Left lung (tissue), 10 donors: ENCODE measurements around the gene HNRNPAB. TPM values are rescaled to one million over a fixed set of nuclear protein-coding genes. Genes with fewer than 3 reads are reported as not detected.

Source experiments
- ATAC-seq: fragments of 200-7000 bp; cut with Tn5 transposase; one replicate; pipeline ENCODE4 v1.9.1; 2020; ENCODE audit warnings: moderate library complexity
- DNase-seq, 4 donors: peaks; one replicate each; pipeline ENCODE4 v3.0.0-alpha.2; 2013 to 2020
- H3K27ac ChIP-seq, 2 donors: fragments of 200-600 bp; sonication (generic) in 1 of 2; one replicate each; pipeline versions ENCODE4 v1.5.0 to v1.8.0; 2020 to 2021
- H3K27me3 ChIP-seq, 2 donors: fragments of 200-600 bp; sonication (generic) in 1 of 2; one replicate each; pipeline versions ENCODE4 v1.5.0 to v1.8.0; 2020 to 2021
- H3K36me3 ChIP-seq, 2 donors: fragments of 200-600 bp; sonication (generic) in 1 of 2; one replicate each; pipeline versions ENCODE4 v1.5.0 to v1.8.0; 2020 to 2021
- H3K4me1 ChIP-seq, 2 donors: fragments of 200-600 bp; one replicate each; pipeline ENCODE4 v1.8.0; 2021
- H3K4me3 ChIP-seq, 2 donors: fragments of 200-600 bp; sonication (generic) in 1 of 2; one replicate each; pipeline versions ENCODE4 v1.5.0 to v1.8.0; 2020 to 2021; ENCODE audit warnings: mild to moderate bottlenecking in 1 of 2
- H3K9me3 ChIP-seq, 2 donors: fragments of 200-600 bp; sonication (generic) in 1 of 2; one replicate each; pipeline versions ENCODE4 v1.5.0 to v1.8.0; 2020 to 2021
- intact Hi-C, 2 donors: fragments of 100-400 bp; cut with DNase I; formaldehyde crosslinking; loops; one replicate each; pipeline versions ENCODE4 v1.11.2 to v1.14.2; 2022
- polyA plus RNA-seq, 6 donors: library from polyadenylated mRNA; unstranded; fragments of 120-200 nt; gene quantifications; one replicate each; pipeline ENCODE4 v1.2.1, GENCODE V29; 2013; ENCODE audit not compliant: insufficient read length in 6 of 6
- total RNA-seq, 2 donors: library from RNA; stranded (reverse); fragmentation: NEBNext Ultra II Directional; extraction: Animal tissue kit (Norgen Biotek cat#: 25700); gene quantifications; one replicate each; pipeline ENCODE4 v1.2.1, GENCODE V29; 2021
- TF ChIP-seq, protein P1 (sequence below), 2 donors: fragments of 200-600 bp; sonication (generic) in 1 of 2; IDR thresholded peaks; one replicate each; pipeline versions ENCODE4 v1.5.0 to v1.8.0; 2021; ENCODE audit warnings: antibody characterized with exemption in 2 of 2
- donor health status: DM: no; HTN: yes; CAD: no.
- donor health status: DM: no; HTN: no; CAD: no.

HNRNPAB gene
- total and polyA plus RNA-seq, 8 donors, result 113 to 178 (median 127) TPM

DNA sequence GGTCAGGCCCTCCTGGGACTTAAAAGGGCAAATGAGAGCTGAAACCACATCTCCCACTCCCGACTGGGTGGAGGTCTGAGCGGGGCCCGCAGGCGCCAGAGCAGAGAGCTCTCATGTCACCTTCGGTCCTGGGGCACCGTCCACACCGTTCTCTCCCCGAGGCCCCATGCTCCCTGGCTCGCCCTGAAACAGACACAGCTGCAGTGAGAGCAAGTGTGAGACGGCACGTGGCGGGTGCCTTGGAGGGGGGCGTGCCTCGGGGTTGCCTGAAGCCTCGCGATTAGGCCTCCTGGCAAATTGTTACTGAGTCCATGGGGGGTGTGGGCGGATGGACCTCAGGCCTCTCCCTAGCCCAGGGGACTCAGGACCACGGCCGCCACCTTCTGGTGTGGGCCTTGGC is 52.4 kb downstream of the HNRNPAB start:
- H3K27ac ChIP-seq, result no peak overlapping the region
- no peaks in the 10 kb centered on the region for H3K9me3 ChIP-seq
- H3K4me1 ChIP-seq, result no peaks in the 10 kb centered on the region
- H3K36me3 ChIP-seq, result no peaks in the 10 kb centered on the region
- no peak for ATAC-seq
- intact Hi-C loops, result no loop called here
- DNase-seq, result no peak
- no peak overlapping the region for H3K4me3 ChIP-seq
- no peaks in the 10 kb centered on the region for H3K27me3 ChIP-seq
- TF ChIP-seq, protein P1, sequence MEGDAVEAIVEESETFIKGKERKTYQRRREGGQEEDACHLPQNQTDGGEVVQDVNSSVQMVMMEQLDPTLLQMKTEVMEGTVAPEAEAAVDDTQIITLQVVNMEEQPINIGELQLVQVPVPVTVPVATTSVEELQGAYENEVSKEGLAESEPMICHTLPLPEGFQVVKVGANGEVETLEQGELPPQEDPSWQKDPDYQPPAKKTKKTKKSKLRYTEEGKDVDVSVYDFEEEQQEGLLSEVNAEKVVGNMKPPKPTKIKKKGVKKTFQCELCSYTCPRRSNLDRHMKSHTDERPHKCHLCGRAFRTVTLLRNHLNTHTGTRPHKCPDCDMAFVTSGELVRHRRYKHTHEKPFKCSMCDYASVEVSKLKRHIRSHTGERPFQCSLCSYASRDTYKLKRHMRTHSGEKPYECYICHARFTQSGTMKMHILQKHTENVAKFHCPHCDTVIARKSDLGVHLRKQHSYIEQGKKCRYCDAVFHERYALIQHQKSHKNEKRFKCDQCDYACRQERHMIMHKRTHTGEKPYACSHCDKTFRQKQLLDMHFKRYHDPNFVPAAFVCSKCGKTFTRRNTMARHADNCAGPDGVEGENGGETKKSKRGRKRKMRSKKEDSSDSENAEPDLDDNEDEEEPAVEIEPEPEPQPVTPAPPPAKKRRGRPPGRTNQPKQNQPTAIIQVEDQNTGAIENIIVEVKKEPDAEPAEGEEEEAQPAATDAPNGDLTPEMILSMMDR (IDR thresholded peaks at IDR 0.05), result no peak

DNA sequence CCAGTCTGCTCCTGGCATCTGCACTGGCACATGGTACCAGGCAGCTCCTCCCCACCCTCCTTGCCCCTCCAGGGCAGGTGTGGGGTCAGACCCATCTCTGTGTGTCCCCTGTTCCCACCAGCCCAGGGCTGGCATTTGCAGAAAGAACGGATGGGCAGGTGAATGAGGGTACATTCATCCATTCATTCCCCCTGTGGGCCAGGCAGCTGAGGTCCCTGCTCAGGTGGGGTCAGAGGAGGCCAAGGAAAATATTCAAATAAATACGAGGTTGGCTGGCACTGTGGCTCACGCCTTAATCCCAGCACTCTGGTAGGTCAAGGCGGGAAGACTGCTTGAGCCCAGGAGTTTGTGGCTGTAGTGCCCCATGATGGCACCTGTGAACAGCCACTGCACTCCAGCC is 53.3 kb downstream of the HNRNPAB start:
- Histone ChIP-seq H3K27ac (no peak overlapping the region), H3K4me3 (no peak overlapping the region), H3K27me3 (no peaks in the 10 kb centered on the region), H3K4me1 (no peaks in the 10 kb centered on the region), H3K36me3 (no peaks in the 10 kb centered on the region), H3K9me3 (no peaks in the 10 kb centered on the region)
- TF ChIP-seq, protein P1 (IDR thresholded peaks at IDR 0.05), result no peak
- intact Hi-C loops, result no loop called here
- DNase-seq, result no peak
- no peak for ATAC-seq

DNA sequence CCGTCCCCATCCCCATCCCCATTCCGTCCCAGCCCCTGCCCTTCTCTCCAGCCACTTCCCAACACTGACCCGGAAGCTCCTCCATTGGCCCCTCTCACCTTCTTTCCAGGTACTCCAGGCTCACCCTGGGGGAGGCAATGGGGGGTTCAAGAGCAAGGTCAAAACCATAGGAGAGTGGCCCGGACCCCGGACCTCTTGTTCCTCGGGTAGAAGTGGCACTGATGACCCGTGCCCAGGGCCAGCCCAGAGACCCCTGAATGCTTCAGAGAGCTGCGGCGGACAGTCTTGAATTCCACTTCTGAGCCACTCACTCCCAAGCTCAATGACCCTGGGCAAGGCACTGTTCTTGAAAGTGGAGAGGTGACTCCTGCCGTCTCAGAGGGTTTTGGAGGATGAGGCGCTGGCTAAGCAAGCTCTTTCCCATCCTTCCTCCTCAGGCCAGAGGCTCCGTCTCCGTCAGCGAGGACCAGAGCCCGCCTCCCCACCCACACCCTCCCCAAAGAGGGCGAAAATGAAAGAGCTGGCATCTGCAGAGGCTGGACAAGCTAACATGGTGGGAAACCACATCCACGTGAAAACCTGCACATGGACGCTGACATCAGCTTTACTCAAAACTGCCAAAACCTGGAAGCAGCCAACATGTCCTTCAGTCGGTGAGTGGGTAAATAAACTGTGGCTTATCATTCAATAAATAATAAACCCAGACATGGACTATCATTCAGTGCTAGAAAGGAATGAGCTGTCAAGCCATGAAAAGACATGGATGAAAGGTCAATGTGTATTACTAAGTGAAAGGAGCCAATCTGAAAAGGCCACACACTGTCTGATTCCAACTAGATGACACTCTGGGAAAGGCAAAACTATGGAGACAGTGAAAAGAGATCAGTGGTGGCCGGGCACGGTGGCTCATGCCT is 55.5 kb downstream of the HNRNPAB start:
- DNase-seq (peak in 1 of 4 donors; percentile 43), ATAC-seq (no peak)
- H3K4me3 ChIP-seq, result no peak overlapping the region
- no peaks in the 10 kb centered on the region for H3K9me3 ChIP-seq
- H3K27ac ChIP-seq, result no peak overlapping the region
- TF ChIP-seq, protein P1 (IDR thresholded peaks at IDR 0.05), result no peak
- H3K27me3 ChIP-seq, result no peaks in the 10 kb centered on the region
- H3K36me3 ChIP-seq, result no peaks in the 10 kb centered on the region
- intact Hi-C loops, result no loop called here
- H3K4me1 ChIP-seq, result no peaks in the 10 kb centered on the region

Other genes starting within 250 kb of the HNRNPAB start
- not detected for gene PROP1, start 208.3 kb upstream of the HNRNPAB start, total RNA-seq
- gene PROP1, start 208.3 kb upstream of the HNRNPAB start, polyA plus RNA-seq, result not detected
- 1 to 10 TPM; 3.6 to 6.2 TPM for gene N4BP3, start 91.0 kb upstream of the HNRNPAB start, total RNA-seq
- gene N4BP3, start 91.0 kb upstream of the HNRNPAB start, polyA plus RNA-seq, result 10 to 100 TPM; 13.6 to 20.4 (median 16.4) TPM
- 10 to 100 TPM; 30.8 to 41.5 TPM for gene RMND5B, start 73.5 kb upstream of the HNRNPAB start, total RNA-seq
- gene RMND5B, start 73.5 kb upstream of the HNRNPAB start, polyA plus RNA-seq, result 10 to 100 TPM; 28.9 to 31.2 (median 29.9) TPM
- gene NHP2, start 50.6 kb upstream of the HNRNPAB start, total RNA-seq, result 100 to 1,000 TPM in 1 of 2 donors, 10 to 100 TPM in 1; 65.0 to 105 TPM
- gene NHP2, start 50.6 kb upstream of the HNRNPAB start, polyA plus RNA-seq, result 100 to 1,000 TPM in 2 of 6 donors, 10 to 100 TPM in 4; 85.6 to 116 (median 97.5) TPM
- gene GMCL2, start 17.2 kb upstream of the HNRNPAB start, total RNA-seq, result not detected
- under 1 TPM in 1 of 6 donors, not detected in 5; 0.06 TPM for gene GMCL2, start 17.2 kb upstream of the HNRNPAB start, polyA plus RNA-seq
- 10 to 100 TPM; 71.9 to 87.9 TPM for gene PHYKPL, start 28.3 kb downstream of the HNRNPAB start, total RNA-seq
- gene PHYKPL, start 28.3 kb downstream of the HNRNPAB start, polyA plus RNA-seq, result 100 to 1,000 TPM; 108 to 155 (median 142) TPM